ENCODE data around the gene PDE6A. TPM values are rescaled to one million over a fixed set of nuclear protein-coding genes. Genes with fewer than 3 reads are reported as not detected.
A peak's percentile ranks its signal among the peaks of the same experiment; 100 is the strongest.

Gene PDE6A
- total and polyA plus RNA-seq, 9 of the 15 experiments (the other 6 are each of a cell fraction or from before 2014, with no cell fraction given) = 0.01 to 0.04 (median 0.01) TPM; not detected in 6

DNA sequence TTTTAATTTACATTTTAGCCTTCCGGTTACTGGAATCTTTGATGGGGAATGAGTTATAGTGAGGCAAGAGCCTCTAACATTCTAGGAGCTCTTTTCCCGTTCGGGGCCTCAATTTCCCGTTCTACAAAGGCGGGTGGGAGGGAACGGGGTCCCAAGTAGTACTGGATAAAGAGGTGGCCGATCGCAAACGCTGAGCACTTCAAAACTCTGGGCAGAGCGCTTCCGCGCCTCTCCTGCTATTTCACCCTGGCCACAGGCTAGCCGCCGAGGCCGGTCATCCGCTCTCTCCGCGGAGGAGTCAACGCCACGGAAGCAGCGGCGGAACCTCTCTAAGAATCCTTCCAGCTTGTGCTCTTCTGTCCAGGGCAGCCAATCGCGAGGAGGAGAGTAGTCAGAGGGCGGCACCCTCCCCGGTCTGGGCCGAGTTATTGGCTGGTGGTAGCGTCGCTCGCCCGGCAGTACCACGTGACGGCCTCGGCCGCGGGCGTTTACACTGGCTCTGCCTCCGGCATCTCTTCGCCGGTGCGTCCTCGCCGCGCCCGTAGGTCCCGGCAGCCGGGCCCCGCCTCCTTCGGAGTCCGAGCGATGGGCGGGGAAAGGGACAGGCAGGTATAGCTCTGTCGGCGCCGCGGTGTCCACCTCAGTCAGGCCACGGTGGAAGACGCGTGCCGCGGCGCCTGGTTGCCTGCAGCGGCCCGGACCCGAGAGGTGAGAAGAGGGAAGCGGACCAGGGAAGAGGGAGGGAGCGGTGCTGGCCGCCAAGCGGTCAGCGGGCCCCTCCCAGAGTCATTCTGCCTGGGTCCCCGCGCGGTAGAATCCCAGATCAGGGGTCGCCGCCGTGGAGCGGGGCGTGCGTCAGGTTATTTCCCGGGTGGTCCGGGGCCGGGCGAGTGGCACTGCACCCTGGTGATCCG is 15.9 kb upstream of the PDE6A start, which contains the start of gene SLC26A2 (continued):
- TF ChIP-seq ZC3H11A (IDR thresholded peaks at IDR 0.05; ENCODE audit: low read depth, low read length) (no peak), NCOR1 (IDR thresholded peaks at IDR 0.05) (no peak), HDAC6 (IDR thresholded peaks at IDR 0.05; ENCODE audit: low read depth, low read length) (no peak), ZNF12 (CRISPR knock-in tag; IDR thresholded peaks at IDR 0.05) (0 out of 2 replicates have a peak, but pooled peaks have one; percentile 9), TRIM28 (IDR thresholded peaks at IDR 0.05) (no peak), PHB (CRISPR knock-in tag; IDR thresholded peaks at IDR 0.05) (no peak), DIDO1 (tag; IDR thresholded peaks at IDR 0.05; ENCODE audit: low read depth) (no peak), MTA1 (IDR thresholded peaks at IDR 0.05; ENCODE audit: borderline replicate concordance) (no peak), ZNF316 (IDR thresholded peaks at IDR 0.05) (no peak), CBFA2T2 (conservative IDR thresholded peaks at IDR 0.05) (peak; percentile 86), GATA2 (CRISPR knock-in tag; IDR thresholded peaks at IDR 0.05) (no peak), U2AF2 (optimal IDR thresholded peaks at IDR 0.05; ENCODE audit: low read depth, low read length) (no peak), NR4A1 (CRISPR knock-in tag; IDR thresholded peaks at IDR 0.05) (no peak), NR4A1 (tag; IDR thresholded peaks at IDR 0.05) (no peak), CCNT2 (IDR thresholded peaks at IDR 0.05; ENCODE audit: borderline replicate concordance, extremely low read depth, insufficient read length, low read depth, low read length) (peak; percentile 67), MCM5 (IDR thresholded peaks at IDR 0.05; ENCODE audit: low read depth) (no peak), ASH1L (IDR thresholded peaks at IDR 0.05; ENCODE audit: borderline replicate concordance, low read depth, partially characterized antibody) (peak; percentile 93), NR2F6 (CRISPR knock-in tag; IDR thresholded peaks at IDR 0.05) (no peak), ZNF668 (CRISPR knock-in tag; IDR thresholded peaks at IDR 0.05) (0 out of 2 replicates have a peak, but pooled peaks have one; percentile 46), SMARCE1 (IDR thresholded peaks at IDR 0.05) (no peak; the same call in 1 of the 2 replicates), GABPB2 (CRISPR knock-in tag; conservative IDR thresholded peaks at IDR 0.05) (no peak), ZFPM2 (CRISPR knock-in tag; IDR thresholded peaks at IDR 0.05) (no peak), SMAD3 (CRISPR knock-in tag; conservative IDR thresholded peaks at IDR 0.05) (no peak), ZNF699 (CRISPR knock-in tag; IDR thresholded peaks at IDR 0.05; ENCODE audit: insufficient replicate concordance) (no peak), PPARD (CRISPR knock-in tag; IDR thresholded peaks at IDR 0.05) (no peak), ZNF140 (CRISPR knock-in tag; IDR thresholded peaks at IDR 0.05) (no peak), SP1 (CRISPR knock-in tag; IDR thresholded peaks at IDR 0.05) (peak; percentile 74), ZNF707 (CRISPR knock-in tag; conservative IDR thresholded peaks at IDR 0.05) (no peak)
- TF ChIP-seq, protein P1, sequence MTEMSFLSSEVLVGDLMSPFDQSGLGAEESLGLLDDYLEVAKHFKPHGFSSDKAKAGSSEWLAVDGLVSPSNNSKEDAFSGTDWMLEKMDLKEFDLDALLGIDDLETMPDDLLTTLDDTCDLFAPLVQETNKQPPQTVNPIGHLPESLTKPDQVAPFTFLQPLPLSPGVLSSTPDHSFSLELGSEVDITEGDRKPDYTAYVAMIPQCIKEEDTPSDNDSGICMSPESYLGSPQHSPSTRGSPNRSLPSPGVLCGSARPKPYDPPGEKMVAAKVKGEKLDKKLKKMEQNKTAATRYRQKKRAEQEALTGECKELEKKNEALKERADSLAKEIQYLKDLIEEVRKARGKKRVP (CRISPR knock-in tag; IDR thresholded peaks at IDR 0.05) = no peak
- TF ChIP-seq, protein P2, sequence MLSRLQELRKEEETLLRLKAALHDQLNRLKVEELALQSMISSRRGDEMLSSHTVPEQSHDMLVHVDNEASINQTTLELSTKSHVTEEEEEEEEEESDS (CRISPR knock-in tag; IDR thresholded peaks at IDR 0.05) = no peak
